GM19023 (cell line): ENCODE measurements around the gene LIFR.
"Not testable (repeated sequence)": the region's sequence is repeated elsewhere in the genome, so short reads cannot be mapped to it uniquely, and the experiment has no call there.

Experiments used
- ATAC-seq: cut with Tn5 transposase; IDR thresholded peaks from one replicate; pipeline ENCODE4 v1.9.1; 2021; ENCODE audit warnings: mild to moderate bottlenecking, moderate library complexity; ENCODE audit not compliant: unreplicated experiment

LIFR gene

DNA sequence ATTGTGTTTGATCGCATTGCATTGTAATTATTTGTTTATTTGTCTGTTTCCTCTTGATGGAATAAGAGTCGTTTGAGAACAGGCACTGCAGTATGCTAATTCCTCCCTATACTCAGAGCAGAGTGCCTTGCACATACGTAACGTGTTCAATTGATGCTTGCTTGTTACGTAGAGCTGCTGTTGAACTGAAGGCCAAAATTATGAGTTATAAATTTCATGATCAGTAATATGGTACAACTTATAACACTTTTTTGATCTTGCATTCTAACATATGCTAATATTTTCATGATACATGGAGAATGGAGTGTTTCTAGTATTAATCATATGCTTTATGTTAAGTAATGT, 26.5 kb upstream of the LIFR start:
- ATAC-seq: no peak

DNA sequence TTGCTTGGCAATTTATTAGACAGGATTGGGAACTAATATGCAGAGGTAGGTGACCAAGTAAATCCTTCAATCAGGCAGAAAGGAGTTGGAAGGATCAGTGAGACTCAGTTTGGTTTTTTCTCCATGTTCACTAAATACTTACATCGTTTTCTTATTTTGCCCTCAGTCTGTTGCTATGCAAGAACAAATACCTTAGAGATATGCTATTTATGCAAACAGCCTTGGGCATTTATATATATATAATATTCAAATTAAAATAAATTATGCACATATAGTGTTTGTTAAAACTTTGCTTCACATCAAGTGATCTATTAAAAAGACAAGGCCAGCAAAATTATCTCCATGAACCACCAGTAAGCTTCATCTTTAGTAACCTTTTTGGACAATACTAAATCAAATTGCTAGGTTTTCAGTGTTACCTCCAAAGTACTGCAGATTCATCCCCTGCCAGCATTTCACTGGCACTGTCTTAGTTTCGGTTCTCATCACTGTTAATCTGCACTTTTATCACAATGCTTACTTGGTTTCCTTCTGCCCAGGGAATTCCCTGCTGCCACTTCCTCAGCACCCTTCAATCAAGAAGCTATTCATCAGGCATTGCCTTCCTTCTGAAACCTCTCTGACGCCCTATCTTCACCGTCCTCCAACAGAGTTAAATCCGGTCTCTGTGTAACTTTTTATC, 26.0 kb upstream of the LIFR start:
- no peak for ATAC-seq

DNA sequence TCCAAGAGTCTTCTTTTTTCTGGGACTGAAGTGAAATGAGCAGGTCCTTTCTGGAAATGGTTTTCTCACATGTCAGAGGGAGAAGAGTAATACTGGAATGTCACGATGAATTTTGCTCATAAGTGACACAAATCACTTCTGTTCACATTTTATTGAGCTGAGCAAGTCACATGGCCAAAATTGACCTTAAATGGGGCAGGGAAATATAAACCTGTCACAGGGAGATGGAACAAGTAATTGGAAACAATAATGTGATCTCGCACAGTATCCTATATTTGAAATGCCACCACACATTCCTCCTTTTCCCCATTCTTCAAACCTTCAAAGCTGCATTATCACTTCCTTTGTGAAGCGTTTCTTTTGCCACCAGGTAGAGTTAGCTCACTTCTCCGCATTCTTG, 25.2 kb upstream of the LIFR start:
- ATAC-seq: no peak

DNA sequence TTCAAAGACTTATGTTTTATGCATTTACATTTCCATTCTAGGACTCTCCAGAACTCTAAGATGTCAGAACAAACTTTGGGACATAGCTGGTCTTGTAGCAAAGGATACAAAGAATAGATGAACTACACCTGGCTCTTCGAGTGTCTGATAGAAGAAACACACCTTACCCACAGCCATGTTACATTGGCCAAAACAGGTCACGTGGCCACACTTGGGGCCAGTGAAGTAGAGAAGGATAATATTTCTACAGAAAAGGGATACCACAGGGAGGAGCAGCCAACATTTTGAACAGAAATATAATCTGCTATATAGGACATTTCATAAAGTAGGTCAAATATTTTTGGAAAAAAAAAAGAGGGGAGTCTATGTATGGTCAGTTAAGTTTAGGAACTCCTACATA, 22.7 kb upstream of the LIFR start:
- no peak for ATAC-seq

DNA sequence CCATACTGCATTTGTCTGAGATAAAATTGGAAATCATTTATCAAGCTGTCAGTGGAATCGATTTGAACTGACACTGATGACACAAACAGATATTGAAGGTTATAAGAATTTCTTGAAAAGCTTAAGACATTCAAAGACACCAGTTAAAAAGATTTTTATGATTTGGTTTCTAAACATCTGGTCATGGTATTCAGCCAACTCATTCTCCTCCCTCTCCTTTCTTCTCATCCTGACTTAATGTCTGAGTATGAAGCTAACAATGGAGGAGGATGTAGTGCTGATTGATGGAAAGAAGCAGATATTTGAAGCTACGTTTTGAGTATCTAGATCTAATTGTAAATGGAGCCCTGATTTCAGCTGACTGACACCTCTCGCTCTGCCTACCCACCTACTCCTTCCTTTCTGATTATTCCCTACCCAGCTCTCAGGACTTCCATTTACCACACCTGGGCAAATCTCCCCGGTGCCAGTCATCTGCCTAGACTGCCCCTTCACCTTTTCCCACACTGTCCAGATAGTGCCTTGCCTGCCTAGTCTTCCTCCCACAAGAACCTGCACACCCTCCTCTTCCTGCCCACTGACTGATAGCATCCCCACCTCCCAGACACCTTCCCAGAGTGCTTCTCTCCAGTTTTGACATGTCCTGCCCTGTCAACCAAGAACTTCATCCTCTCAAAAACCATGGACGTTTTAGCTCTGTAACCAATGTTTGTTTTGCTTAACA, 20.7 kb upstream of the LIFR start:
- no peak for ATAC-seq

DNA sequence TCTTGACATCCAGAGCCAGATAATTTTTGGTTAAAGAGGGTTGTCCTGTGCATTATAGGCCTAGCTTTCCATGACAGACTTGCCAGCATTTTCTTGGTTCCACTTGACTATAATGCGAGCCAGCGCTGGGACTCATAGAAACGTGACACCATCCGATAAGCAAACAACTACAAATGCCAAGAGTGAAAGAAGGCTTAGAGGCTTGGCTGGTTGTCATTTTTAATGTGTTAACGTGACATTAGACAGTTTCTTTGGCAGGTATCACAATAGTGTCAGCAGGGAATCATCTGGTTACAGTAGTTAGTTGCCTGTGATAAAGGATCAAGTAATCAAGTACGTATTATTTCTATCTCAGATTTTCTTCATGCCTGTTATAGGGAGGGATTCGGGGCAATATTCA, 20.0 kb upstream of the LIFR start:
- ATAC-seq: no peak

DNA sequence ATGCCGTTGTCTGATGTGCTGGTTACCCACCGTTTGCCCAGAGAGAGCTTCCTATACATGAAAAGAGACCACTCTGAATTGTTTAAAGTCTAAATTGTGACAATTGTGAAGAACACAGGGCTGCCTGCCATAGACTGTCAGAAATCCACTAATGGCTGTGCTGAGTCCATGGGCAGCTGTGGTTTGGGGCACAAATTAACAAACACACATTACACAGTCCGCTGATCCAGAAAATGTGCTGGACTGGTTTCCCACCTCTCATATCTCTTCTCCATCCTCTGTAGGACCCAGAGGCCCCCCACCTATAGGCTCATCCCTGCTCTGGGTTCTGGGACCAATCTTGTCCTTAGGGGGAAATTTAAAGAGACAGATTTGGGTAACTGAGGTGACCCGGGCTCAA, 19.0 kb upstream of the LIFR start:
- no peak for ATAC-seq

DNA sequence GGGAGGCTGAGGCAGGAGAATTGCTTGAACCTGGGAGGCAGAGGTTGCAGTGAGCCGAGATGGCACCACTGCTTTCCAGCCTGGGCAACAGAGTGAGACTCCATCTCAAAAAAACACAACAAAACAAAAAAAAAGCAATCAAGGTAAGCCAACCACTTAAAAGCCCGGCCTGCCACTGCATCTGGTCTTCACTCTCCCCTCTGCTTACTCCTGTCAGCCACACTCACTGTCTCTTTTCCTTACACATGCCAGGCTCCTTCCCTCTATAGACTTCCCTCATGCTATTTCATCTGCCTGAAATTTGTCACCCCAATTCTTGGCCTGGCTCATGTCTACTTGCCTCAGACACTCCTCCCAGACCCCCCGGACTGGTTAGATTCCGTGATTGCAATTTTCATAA, 17.6 kb upstream of the LIFR start:
- no peak for ATAC-seq

DNA sequence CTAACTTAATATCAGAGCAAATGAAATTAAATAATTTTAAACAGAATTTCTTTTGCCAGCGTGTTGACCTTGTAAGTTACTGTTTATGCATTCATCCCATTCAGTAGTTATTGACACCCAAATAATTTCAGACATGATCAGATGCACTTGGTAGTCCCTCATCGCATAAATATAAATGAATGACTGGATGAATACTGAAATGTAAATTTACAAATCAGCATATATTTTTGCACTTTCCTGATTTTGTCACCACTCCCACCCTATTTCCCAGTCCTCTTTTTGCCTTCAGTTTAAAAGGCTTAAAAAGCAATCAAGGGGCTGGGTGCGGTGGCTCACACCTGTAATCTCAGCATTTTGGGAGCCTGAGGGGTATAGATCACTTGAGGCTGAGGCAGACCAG, 17.1 kb upstream of the LIFR start:
- ATAC-seq: no peak

DNA sequence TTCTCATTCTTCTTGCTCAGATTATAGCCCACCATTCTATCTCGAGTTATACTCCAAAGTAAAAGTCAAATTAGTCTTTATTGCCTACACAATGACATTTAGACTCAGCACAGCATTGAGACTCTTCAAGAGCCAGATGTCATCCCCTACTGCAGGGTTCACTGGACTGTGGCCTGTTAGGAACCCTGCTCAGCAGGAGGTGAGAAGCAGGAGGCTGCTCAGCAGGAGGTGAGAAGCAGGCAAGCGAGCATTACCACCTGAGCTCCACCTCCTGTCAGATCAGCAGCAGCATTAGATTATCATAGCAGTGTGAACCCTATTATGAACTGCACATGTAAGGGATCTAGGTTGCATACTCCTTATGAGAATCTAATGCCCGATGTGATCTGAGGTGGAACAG, 12.7 kb upstream of the LIFR start:
- no peak for ATAC-seq

DNA sequence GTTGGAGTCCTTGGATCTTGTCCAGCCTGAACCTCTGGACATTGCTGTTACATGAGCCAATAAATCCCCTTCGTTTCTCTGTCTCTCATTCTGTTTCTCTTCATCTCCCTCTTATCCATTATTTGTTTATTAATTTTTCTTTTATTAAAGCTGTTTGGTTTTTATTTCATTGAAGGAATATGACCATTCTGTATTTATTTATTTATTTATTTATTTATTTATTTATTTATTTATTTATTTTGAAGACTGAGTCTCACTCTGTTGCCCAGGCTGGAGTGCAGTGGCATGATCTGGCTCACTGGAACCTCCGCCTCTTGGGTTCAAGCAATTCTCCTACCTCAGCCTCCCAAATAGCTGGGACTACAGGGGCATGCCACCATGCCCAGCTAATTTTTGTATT, 10.9 kb upstream of the LIFR start:
- not testable (repeated sequence) for ATAC-seq

DNA sequence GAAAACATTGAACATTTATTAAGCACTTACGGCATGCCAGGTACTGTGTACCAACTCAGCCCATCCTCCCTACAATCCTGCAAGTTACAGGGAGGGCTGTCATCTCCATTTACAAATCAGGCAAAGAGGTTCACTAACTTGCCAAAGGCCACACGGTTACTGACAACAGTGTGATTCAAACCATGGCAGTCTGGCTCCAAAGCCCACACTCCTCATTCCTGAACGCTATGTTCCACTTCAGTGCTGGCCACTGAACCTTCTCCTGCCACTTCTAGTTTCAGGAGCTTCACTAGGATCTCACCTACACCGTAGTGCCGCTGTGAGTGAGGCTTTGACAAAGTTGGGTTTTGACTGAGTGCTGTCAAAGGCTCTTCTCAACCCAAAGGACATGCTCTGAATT, 7.2 kb upstream of the LIFR start:
- ATAC-seq: no peak

DNA sequence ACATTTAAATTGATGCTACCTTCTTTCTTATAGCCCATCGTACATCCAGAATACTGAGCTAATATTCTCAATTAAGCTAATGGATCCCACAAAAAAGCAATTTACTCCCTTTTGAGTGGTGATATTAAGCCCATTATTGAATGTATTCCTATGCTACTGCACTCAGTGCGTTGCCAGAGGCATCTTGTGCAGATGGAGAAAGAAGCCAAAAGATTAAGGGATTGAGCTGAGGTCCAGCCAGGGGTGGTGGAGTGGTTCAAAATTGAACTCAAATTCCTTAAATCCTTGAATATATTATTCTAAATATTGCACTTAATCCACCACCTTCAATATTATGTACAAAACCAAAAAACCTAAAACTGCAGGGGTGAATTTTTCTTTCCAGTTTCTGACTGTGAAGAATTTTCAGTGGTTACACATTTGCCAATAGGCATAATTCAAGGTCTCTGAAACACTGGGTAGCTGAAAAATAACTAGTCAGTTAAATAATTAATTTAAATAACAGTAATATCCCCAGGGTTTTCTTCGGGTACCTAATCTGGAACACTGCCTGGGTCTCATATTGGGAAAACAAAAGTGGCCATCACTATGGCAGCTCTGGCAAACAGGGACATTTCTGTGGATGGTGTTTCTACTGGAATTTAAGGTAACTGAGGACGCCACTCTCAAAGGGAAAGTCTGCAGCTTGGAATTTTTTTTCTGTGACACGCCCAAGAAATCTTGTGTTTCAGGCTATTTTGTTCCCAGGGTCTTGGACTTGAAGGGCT, 6.2 kb upstream of the LIFR start:
- no peak for ATAC-seq

DNA sequence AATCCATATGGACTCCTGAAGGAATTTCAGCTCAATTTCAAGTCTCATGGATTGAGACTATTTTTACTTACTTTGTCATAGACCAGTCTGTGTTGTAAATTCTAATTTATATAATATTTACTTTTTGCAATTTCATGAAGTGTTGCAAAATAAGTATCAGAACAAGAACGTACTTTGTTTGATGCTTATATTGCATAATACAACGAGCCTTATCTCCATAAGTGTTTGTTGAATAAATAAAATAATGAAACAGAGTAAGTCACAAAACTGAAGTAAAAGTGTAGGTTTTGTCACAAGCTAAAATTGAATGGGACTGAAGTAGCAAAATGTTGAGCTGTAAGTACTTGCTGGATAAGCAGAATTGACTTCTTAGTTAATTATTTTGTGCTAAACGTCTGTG, 3.0 kb upstream of the LIFR start:
- no peak for ATAC-seq

DNA sequence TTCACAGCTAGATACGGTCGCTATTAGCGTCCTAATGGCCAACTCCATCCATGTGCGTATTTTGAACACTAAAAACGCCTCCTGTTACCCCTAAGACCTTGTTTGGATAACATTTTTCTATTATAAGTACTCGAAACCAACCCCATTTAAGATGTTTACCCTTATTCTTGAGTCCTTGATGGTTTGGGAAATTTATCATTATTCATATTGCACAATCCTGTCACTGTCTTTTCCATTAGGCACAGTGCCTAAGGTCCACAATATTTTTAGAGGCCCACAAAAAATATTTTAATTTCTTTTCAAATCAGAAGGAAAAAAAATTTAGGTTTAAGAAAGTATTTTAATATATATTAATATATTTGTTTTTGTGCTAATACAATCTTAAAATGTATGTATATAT, 1.3 kb upstream of the LIFR start:
- ATAC-seq: no peak

DNA sequence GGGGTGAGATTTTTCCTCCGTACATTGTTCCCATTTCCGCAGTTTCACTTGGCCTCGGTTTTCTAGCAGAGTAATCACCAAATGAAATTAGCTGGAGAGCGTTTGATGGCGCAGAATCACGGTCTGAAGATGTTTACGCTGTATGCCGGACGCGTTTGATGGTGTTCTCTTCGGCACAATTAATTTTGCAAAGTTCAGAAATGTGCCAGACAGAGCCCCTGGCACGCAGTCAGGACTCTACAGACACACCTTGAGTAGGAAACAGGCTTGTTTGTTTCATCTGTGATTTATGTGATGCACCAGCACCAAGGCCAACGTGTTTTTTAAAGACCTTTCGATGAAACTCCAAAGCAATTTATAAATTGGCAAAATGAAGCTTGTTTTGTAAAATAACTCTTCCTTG, 863 bp upstream of the LIFR start:
- ATAC-seq: no peak

DNA sequence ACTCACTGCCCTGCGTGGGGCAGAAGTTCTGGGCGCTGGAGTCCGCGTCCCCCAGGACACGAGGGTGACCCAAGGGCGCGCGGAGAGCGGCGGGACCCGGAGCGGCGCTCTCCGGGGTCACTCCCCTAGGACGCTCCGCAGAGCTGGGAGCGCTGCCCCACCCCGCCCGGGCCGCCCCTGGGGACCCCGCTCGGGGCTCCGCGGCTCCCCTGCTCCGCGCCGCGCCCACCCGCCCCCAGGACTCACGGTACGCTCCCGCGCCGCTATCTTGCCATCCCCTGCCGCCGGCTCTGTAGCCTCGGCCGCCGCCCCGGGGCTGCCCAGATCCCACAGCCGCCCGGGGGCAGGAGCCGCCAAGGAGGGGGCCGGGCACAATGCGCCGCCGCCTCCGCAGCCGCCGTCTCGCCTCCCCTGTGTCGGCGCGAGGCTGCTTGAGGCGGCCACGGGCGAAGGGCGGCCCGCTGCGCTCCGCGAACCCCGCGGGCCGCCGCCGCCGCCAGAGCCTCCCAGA, 303 bp downstream of the LIFR start:
- peak; percentile 51 for ATAC-seq

DNA sequence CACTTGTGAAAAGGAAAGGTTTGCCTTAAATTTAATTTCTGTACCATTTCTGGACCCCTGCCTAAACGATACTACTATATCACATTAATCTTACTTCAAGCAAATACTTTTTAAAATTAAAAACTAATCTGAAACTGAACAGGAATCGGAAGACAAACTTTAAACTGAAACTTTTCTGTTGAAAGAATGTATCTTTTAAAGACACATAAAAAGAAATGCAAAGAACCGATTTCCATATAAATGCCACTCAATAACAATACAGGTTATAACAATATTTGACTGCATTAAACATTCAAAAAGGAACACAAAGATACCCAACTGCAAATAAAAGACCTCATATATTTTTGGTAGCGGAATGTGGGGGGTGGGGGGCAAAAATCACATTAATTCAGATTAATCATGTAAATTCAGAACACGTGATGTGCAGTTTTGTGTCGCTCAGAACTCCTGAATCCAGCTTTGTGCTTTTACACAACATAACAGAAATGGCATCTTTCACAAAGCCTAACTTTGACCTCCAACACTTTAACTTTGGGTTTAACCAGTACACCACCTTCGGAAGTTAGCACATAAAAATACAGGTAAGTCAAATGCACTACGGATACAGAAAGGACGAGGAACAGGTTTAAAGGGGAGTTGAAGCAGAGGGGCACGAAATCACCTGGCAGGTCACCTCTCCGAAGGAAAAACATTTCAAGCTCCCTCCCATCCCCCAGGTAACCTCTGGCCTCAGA, 925 bp downstream of the LIFR start:
- no peak for ATAC-seq

DNA sequence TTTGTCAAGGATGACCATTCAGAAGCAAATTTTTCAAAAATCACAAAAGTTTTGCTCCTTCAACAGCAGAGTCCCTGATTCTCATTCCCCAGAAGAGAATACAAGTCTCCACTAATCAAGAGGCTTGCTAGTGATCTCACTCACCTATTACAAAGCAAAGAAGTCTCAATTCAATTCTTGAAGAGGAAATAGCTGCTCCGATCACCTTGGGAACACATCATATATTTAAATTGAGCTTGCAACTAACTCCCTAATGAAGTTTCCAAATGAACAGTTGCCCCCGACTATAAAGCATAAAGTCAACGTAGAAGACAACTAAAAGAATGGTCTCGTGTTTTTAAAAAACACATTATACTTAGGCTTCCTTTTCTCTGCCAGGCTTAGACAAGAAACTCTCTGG, 1.6 kb downstream of the LIFR start:
- no peak for ATAC-seq

DNA sequence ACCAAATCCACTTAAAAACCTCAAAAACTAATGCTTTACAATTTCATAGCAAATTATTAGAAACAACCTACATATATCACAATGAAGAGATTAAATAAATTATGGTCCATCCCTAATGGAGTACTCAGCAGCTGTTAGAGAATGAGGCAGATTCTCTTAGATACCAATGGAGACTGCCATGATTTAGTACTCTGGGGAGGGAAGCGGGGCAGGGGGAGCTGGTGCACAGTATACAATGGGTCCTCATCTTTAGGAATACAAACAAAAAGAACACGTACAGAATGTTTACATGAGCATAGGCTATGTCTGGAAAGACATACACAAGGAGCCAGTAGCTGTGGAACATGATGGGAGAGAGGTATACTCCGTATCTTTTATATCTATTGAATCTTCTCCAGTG, 2.0 kb downstream of the LIFR start:
- no peak for ATAC-seq

DNA sequence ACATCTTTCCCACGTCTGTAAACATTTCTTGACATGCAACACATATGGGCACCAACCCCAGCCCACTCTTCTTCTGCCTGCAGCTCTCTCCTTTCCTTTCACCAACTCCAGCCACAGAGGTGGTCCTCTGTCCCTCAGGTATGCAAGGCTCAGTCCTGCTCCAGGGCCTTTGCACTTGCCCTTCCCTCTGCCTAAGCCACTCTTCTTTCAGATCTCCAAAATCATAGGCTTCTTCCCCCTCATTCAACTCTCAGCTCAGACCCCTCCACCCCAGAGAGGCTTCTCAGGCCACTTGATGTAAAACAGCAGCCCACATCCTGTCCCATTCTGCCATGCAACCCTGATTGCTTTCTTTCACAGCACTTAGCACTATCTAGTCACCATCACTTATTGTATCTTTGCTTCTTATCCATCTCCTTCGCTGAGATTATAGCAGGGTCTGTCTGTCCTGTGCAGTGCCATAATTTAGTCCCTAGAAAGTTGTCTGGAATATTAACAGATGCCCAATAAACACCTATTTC, 3.4 kb downstream of the LIFR start:
- no peak for ATAC-seq
